HTERT RPE-1 (cell line): ENCODE results near the gene CST7.

ENCODE experiments used
- in situ Hi-C: fragments of 300-500 bp; cut with MboI; formaldehyde crosslinking; loops from 4 replicates; pipeline ENCODE4 v1.14.3; 2020; ENCODE audit warnings: low sequenced_read_pairs

The CST7 gene

GRCh38 chr20:24984961-24985640 lies 36.0 kb downstream of the CST7 start:
- in situ Hi-C loops: no loop called here

DNA sequence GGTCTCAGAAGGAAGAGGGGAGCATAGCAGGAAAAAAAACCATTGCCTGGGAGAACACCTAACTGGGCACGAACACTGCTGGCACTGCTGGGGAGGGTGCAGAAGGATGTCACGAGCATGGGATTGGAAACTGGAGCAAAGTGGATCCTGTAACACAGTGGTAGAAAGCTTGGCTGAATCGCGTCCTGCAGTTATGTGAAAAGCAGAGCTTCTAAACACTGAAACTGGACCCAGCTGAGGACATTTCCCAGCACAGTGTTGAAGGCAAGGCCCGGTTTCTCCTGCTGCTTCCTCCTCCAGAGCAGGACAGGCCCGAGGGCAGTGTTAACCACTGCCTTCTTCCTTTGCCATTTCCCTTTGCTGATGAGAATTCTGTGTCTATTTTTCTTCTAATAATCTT lies 36.7 kb downstream of the CST7 start:
- in situ Hi-C loops: no loop called here

- in situ Hi-C loops: no loop called here
Observed at GRCh38 chr20:24986436-24987015, 37.5 kb downstream of the CST7 start.

GRCh38 chr20:24987244-24987643 lies 38.2 kb downstream of the CST7 start:
- in situ Hi-C loops: no loop called here

GRCh38 chr20:24987873-24988835 lies 39.1 kb downstream of the CST7 start:
- in situ Hi-C loops: no loop called here

DNA sequence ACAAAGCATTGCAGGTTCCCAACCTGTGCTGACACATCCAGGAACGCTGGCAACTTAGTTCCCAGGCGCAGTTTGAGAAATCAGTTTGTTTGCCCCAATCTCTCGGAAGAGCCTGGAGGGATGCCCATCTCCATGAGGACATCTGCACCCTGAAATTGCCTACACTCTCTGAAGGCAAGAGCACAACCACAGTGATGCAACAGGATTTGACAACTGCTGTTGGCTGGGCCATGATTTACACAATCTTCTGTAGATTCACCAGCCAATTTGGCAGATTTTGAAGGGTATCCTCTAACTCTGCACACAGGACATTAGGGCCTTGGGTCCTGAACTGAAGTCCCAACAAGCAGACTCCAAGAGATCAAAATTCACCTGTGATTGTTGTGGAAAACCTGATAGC lies 40.1 kb downstream of the CST7 start:
- in situ Hi-C loops: no loop called here

DNA sequence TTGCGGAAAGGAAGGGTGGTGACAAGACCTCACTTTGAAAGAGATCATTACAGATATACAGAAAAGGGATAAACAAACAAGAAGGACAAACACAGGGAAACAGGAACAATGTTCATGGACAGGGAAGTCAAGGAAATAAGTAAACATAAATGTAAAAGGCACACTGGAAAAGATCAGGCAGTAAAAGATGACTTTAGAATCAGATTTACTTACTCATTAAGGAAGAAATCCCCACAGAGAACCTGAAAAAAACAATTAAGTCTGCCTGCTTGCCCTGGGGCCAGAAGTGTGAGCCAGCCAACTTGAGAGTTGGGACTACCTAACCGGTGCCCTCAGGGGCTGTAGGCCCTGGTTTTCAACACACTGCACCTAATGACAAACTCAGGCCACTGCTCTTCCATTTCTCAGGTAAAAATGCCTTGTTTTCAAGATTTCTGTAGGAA lies 41.8 kb downstream of the CST7 start:
- in situ Hi-C loops: no loop called here

GRCh38 chr20:24991897-24992486 lies 42.9 kb downstream of the CST7 start:
- in situ Hi-C loops: no loop called here

DNA sequence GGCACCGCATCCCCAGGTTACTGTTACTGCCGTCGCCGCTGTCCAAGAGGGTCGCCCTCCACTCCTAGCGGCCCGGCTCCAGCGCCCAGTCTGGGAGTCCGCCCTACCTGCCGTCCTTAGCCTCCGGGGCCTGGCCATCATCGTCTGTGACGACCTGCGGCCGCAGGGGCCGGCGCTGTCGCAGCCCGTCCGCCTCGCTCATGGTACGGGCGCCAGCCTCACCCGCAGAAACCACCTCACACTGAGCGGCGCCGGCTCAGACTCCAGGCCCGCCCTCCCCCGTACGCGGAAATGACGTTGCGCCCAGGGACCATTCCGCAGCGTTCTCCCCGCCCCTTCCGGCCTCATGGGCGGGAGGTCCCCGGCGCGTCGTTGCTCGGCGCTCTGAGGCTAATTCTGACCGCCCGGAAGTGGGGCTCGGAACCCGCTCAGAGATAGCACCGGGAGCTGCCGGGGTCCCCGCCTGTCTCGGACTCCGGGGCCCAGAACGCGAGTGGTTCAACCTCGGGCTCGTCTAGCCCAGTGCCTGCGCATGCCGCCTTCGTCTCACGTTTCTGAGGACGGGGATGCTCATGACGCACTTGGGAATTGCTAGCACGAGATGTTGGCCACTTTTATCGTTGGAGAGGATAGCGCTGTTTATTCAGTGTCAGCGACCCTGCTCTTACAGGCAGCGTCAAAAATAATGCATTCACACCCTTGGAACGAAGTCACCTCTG lies 43.6 kb downstream of the CST7 start, which contains the start of gene APMAP:
APMAP (minus strand) TSS at position 265 of the 719 bp plus-strand sequence; CDS start at position 202, 63 bp downstream.
- in situ Hi-C loops: no loop called here

DNA sequence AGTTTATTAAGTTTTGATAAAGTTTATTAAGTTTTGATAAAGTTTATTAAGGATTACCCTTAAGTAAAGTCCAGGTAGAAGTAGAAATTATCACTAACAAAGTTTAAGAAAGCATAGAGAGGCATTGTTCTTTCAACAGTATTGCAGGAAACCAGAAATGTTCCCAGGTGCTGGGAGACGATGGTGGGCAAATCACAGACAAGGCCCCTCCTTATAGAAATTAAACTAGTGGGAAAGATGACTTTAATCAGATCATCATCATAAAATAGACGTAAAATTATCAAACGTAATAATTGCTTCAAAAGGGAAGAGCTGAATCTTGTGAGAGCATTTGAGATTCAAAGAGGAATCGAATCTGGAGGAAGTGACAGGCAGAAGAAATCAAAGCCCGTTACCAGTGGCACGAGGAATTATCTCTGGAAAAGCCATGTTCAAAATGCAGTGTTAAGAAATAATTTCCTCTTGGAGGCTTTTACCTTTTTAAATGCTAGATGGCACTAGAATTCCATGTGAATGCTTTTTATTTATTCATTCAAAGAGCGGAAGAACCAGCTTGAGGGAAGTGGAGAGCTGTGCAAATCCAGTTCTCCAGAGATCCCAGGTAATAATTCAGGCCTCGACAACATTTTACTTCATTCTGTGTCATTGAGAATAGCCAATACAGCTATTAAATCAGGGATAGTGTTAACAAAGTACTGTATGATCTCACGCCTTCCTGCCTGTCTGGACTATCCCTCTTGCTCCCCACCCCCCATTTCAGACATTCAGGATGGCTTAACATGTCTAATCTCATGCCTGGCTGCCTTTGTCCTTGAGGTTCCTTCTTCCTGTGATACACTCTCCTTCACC lies 44.5 kb downstream of the CST7 start:
- in situ Hi-C loops: no loop called here

DNA sequence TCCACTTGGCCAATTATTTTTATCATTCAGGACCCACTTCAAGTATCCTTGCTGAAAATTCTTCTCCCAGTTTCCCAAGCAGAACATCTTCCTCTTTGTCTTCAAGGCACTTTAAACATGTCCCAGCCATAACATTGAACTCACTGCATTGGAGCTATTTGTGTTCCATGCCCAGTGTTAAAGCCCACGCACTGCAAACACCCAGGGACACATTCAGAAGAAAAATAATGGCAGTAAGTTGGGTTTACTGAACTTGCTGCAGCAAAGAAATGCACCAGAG lies 45.1 kb downstream of the CST7 start:
- in situ Hi-C loops: no loop called here

DNA sequence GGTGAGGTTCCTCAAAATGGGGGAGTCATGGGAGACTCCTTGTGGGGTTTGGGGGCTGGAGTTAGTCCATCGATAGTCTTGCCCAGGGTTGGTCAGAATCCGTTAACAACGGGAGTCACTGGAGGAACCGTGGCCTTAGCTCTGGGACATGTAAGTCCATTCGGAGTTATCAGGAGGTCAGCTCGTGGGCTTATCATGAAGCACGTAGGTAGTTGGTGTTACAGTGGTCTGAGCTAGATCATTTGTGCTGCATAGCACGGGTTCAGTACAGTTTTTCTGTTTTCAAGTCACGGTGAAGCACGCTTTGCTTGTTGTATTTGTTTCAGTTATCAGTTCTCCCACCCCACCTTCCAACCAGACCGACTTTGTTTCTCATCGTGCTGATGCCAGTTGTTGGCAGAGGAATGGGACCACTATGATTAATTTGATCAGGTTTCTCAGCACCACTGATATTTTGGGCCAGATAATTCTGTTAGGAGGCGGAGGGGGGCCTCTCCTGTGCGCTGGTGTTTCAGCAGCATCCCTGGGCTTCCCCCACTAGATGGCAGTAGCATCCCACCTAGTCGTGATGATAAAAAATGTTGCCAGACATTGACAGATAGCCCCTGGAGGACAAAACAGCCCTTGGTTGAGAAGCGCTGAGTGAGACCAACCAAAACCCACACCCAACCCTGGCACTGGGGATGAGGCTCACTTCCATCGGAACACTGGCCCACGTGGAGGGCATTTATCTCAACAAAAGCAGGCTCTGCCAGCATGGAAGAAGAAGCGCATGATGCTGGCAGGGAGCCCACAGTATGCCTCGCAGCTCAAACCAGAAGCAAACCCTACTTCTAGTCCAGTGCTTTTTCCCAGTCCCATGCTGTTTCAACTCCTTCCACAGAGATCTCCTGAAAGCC lies 45.6 kb downstream of the CST7 start:
- in situ Hi-C loops: no loop called here

DNA sequence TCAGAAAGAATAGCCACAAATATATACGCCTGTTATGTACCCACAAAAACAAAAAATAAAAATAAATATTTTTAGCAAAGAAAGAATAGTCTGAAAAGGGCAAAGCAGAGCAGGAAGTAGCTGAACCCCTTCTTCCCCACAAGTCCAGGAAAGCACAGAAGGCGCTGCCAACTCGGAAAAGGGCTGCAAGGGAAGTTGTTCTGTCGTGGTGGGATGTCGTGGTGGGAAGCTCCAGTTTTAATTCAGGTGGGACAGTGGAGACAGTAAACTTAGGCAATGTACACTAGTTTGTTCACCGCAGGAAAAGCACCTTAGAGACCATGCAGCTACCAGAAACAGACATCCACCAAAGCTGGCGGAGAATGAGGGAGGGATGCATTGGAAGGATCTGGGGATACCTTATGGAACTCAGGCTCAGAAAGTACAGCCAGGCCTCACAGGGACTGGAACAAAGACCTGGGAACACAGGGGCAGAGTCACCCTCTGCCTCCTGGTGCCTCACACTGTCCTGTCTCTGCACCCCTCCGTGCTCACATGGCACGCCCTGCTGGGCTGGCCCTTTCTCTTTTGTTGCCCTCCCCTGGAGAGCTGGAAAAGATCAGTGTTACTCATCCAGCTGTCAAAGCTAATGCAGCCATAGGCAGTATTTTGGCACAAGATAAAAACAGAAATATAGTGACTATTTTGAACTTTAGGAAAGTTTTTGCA lies 46.8 kb downstream of the CST7 start:
- in situ Hi-C loops: no loop called here

DNA sequence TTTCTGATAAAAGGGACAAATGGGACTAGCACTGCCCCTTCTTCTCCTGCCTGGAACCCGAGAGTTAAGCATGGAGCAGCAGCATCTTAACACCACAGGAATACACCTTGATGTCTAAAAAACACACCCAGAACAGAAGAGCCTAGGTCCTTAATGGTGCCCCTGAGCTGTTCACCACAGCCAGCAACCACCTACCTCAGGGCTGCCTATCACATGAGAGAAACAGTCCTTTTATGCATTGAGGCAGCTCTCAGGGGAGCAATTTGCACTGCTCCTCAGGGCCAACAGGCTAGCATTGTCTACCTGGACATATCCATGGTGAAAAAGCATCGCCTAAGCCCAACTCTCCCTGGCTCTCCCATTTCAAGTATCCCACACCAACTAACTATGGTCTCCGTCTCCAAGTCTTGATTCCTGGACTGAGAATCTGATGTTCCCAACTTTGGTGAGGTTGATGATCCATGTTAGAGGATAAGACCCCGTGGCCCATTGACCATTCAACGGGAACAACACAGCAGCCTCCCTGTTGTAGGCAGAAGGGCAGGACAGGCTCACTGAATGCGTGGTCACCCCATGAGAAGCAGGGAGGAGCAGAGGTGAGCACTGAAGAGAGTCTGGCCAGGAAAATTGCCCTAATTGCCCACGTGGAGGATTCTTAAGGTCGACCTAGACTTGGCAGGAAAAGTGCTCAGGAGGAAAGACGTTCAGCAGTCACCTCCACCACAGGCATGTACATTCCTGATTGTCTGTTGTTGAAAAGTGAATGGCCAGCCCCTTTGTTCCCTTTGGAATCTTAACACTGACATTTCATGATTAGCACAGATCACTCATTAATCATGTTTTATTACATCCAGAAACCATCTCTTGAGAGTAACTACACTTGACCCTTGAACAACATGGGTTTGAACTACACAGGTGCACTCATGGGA lies 47.6 kb downstream of the CST7 start:
- in situ Hi-C loops: no loop called here

DNA sequence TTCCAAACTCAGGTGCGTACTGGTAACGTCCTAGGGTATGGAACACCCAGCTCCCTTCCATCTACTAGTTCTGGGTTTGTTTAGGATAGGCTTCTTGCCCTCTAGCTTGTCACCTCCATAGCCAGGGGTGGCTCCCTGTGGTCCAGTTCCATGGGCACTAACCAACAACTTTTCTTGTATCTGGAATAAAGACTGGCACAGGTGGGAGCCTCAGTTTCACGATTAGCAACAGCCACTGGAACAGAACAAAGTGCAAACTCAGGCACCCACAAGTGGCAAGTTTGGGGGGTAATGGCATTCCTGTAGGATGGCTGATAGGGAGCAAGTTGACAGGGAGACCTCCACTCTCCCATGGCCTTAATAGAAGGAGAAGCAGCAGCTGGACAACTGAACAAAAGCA lies 49.1 kb downstream of the CST7 start:
- in situ Hi-C loops: no loop called here

GRCh38 chr20:24998631-24999445 lies 49.8 kb downstream of the CST7 start:
- in situ Hi-C loops: no loop called here
